IPS-20b (cell line): Measurements from ENCODE around the gene MGLL.

Source experiments
- H3K27ac ChIP-seq: one replicate; pipeline ENCODE4 v1.5.1; 2013; ENCODE audit warnings: low read length
- H3K27me3 ChIP-seq: 2 replicates; pipeline ENCODE4 v1.6.1; 2013; ENCODE audit warnings: mild to moderate bottlenecking, low read length, inconsistent platforms; ENCODE audit not compliant: insufficient read depth
- H3K36me3 ChIP-seq: 2 replicates; pipeline ENCODE4 v1.6.1; 2013; ENCODE audit warnings: low read depth, mild to moderate bottlenecking, inconsistent platforms, low read length, moderate library complexity; ENCODE audit not compliant: insufficient read depth
- H3K4me1 ChIP-seq: 2 replicates; pipeline ENCODE4 v1.6.1; 2013; ENCODE audit warnings: mild to moderate bottlenecking, control low read depth, inconsistent platforms, low read length, moderate library complexity; ENCODE audit not compliant: insufficient read depth
- H3K4me3 ChIP-seq: 2 replicates; pipeline ENCODE4 v1.5.1; 2013; ENCODE audit warnings: mild to moderate bottlenecking, low read length, inconsistent platforms
- H3K9ac ChIP-seq: 2 replicates; pipeline ENCODE4 v1.6.1; 2013; ENCODE audit warnings: low read depth, mild to moderate bottlenecking, inconsistent platforms, low read length, moderate library complexity
- H3K9me3 ChIP-seq: 2 replicates; pipeline ENCODE4 v1.6.1; 2013; ENCODE audit warnings: mild to moderate bottlenecking, low read depth, low read length, inconsistent platforms; ENCODE audit not compliant: insufficient read depth

The MGLL gene

GRCh38 chr3:127833281-127834032, 11.1 kb upstream of the MGLL start:
- Histone ChIP-seq H3K27ac (no peak overlapping the region), H3K4me3 (no peak overlapping the region), H3K4me1 (no peaks in the 10 kb centered on the region)

DNA sequence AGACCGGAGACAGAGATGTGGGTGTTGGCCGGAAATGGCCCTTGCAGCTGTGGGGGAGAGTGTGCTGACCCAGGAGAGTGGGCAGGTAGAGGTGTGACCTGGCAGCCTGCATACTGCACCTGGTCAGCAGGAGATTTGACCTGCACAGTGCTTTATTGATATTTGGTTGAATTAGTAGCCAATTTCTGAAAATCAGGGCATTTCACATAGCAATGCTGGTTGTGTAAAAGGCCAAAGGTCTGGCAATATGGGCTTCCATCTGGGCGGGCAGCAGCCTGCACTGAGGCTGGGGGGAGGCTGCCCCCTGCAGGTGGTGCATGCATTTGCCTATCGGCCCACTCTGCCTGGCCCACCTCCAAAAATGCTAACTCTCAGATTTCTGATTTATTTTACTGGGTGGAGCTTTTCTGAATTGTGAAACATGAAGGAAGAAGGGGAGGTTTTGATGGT, 9.4 kb upstream of the MGLL start:
- no peaks in the 10 kb centered on the region for H3K9me3 ChIP-seq
- no peaks in the 10 kb centered on the region for H3K4me1 ChIP-seq
- H3K27me3 ChIP-seq = no peaks in the 10 kb centered on the region
- H3K27ac ChIP-seq = no peak overlapping the region
- no peak overlapping the region for H3K4me3 ChIP-seq
- no peak overlapping the region for H3K9ac ChIP-seq
- H3K36me3 ChIP-seq = no peaks in the 10 kb centered on the region

More at GRCh38 chr3:127833281-127834032, 11.1 kb upstream of the MGLL start:
- Histone ChIP-seq H3K9ac (no peak overlapping the region), H3K27me3 (no peaks in the 10 kb centered on the region), H3K36me3 (no peaks in the 10 kb centered on the region), H3K9me3 (no peaks in the 10 kb centered on the region)

- Histone ChIP-seq H3K36me3 (no peaks in the 10 kb centered on the region), H3K9ac (no peak overlapping the region), H3K4me1 (no peaks in the 10 kb centered on the region), H3K27ac (no peak overlapping the region), H3K4me3 (no peak overlapping the region), H3K27me3 (peaks cover 3% of the 10 kb centered on the region), H3K9me3 (no peaks in the 10 kb centered on the region)
These were observed 7.2 kb upstream of the MGLL start for GRCh38 chr3:127829537-127829936.

DNA sequence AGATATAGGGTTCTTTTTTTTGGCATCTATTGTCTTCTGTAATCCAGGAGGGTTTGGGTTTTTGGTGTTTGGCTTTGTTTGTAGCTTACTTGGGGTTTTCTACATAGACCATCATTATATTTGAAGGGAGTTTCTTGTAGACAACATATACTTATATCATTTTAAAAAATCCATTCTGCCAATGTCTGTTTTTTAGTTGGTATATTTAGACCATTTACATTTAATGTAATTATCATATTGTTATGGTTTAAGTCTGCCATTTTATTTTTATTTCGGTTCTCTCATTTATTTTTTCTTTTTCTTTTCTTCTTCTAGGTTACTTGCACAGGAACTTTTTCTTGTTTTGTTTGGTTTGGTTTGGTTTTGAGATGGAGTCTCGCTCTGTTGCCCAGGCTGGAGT, 5.5 kb upstream of the MGLL start:
- no peak overlapping the region for H3K4me3 ChIP-seq
- H3K36me3 ChIP-seq = no peaks in the 10 kb centered on the region
- H3K27me3 ChIP-seq = peaks cover 19% of the 10 kb centered on the region
- no peaks in the 10 kb centered on the region for H3K4me1 ChIP-seq
- H3K9me3 ChIP-seq = no peaks in the 10 kb centered on the region
- H3K27ac ChIP-seq = no peak overlapping the region
- no peak overlapping the region for H3K9ac ChIP-seq

DNA sequence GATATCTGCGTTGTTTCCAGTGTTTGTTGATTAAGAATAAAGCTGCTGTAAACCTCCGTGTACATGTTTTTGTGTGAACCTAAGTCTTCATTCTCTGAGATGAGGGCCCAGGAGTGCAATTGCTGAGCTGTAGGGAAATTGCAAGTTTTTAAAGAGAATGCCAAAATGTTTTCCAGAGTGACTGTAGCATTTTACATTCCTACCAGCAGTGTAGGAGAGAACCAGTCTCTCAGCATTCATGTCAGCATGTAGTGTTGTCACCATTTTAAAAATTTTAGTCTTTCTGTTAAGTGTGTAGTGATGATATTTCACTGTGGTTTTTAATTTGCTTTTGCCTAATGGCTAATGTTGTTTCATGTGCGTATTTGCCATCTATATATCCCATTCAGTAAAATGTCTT, 3.4 kb upstream of the MGLL start:
- Histone ChIP-seq H3K9ac (no peak overlapping the region), H3K27me3 (peaks cover 39% of the 10 kb centered on the region), H3K36me3 (no peaks in the 10 kb centered on the region), H3K4me3 (no peak overlapping the region), H3K9me3 (no peaks in the 10 kb centered on the region), H3K4me1 (peaks cover 5% of the 10 kb centered on the region), H3K27ac (no peak overlapping the region)

DNA sequence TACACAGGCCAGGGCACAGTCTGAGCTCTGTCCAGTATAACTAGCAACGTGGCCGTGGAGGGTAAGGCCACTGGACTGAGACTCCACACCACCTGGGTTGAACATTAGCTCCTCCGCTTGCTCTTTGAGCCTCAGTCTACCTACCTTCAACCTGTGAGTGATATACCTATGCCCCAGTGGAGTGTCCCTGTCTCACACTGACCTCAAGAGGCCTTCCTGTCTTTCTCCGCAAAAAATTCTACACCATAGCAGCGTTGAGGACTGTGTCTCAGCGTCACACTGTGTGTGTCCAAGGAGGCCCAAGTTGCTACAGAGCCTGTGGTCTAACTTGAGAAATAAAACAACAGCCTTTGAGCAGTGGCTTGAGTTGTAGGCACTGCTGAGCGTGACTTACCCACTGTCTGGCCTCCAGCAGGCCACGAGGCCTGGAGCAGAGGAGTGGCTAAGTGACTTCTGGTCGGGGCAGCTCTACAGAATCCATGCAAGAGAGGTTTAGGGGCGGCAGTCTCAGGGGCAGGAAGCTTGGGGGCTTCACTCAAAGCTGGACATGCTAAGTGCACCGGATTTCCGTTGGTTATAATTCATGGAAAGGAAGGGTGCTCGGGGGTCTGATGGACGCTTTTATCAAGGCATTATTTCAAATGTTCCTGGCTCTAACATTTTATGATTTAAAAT, 2.0 kb upstream of the MGLL start:
- H3K4me1 ChIP-seq = peaks cover 9% of the 10 kb centered on the region
- H3K4me3 ChIP-seq = no peak overlapping the region
- H3K36me3 ChIP-seq = no peaks in the 10 kb centered on the region
- no peaks in the 10 kb centered on the region for H3K9me3 ChIP-seq
- H3K9ac ChIP-seq = no peak overlapping the region
- no peak overlapping the region for H3K27ac ChIP-seq
- H3K27me3 ChIP-seq = peaks cover 50% of the 10 kb centered on the region

GRCh38 chr3:127823426-127823857, 1.1 kb upstream of the MGLL start:
- H3K27me3 ChIP-seq = peaks cover 50% of the 10 kb centered on the region
- H3K36me3 ChIP-seq = no peaks in the 10 kb centered on the region
- peaks cover 9% of the 10 kb centered on the region for H3K4me1 ChIP-seq
- H3K9me3 ChIP-seq = no peaks in the 10 kb centered on the region
- no peak overlapping the region for H3K9ac ChIP-seq
- H3K4me3 ChIP-seq = peak overlapping the region; percentile 31
- no peak overlapping the region for H3K27ac ChIP-seq

- no peaks in the 10 kb centered on the region for H3K36me3 ChIP-seq
- peaks cover 9% of the 10 kb centered on the region for H3K4me1 ChIP-seq
- H3K9ac ChIP-seq = 0 out of 2 replicates have a peak overlapping the region, but pooled peaks have one; percentile 21
- peaks cover 50% of the 10 kb centered on the region for H3K27me3 ChIP-seq
- H3K9me3 ChIP-seq = no peaks in the 10 kb centered on the region
- H3K4me3 ChIP-seq = peak overlapping the region; percentile 84
- no peak overlapping the region for H3K27ac ChIP-seq
These were observed 539 bp upstream of the MGLL start for GRCh38 chr3:127822682-127823425.

DNA sequence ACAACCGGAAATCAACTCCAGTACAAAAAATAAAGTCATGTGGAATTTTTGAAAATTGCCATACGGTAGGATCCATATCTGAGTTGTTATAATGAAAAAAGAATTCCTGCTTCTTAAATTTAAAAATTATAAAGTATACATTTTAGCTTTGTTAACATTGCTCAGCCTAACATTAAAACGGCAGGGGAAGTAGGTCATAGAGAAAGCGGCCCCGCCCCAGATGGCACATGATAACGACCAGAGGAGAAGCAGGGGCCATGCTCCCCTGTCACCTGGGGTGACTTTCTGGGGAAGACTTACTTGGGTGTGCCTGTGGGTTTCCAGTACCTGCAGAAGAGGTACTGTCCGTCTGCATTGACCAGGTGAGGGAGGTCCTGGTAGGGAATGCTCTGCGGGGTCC, 921 bp downstream of the MGLL start:
- Histone ChIP-seq H3K27ac (no peak overlapping the region), H3K27me3 (peaks cover 50% of the 10 kb centered on the region), H3K9ac (no peak overlapping the region), H3K4me1 (peaks cover 9% of the 10 kb centered on the region), H3K36me3 (no peaks in the 10 kb centered on the region), H3K9me3 (no peaks in the 10 kb centered on the region), H3K4me3 (no peak overlapping the region)

DNA sequence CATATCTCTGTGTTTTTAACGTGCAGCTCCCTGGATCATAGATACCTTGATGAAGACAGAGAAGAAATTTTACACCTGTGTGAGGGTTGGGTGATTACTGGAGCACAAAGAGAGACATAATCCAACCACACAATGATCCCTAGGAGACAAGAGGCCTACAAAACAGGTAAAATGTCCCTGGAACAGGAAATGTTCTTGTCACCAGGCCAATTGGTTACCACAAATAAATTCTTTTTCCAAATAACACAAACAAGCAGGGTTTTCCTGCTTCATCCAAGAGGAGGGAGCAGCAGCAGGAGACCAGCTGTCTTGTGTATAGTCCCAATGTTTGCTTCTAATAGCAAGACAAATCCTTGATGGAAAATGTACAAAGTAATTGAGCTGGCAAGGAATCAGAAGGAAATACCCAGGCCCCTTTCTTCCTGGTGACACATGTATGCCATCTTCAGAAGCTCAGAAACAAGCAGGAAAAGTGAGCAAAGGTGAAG, 1.4 kb downstream of the MGLL start:
- Histone ChIP-seq H3K27me3 (peaks cover 50% of the 10 kb centered on the region), H3K4me3 (no peak overlapping the region), H3K9me3 (no peaks in the 10 kb centered on the region), H3K4me1 (peaks cover 9% of the 10 kb centered on the region), H3K36me3 (no peaks in the 10 kb centered on the region), H3K9ac (no peak overlapping the region), H3K27ac (no peak overlapping the region)

GRCh38 chr3:127820221-127820825, 2.0 kb downstream of the MGLL start:
- peaks cover 9% of the 10 kb centered on the region for H3K4me1 ChIP-seq
- H3K9me3 ChIP-seq = no peaks in the 10 kb centered on the region
- H3K27ac ChIP-seq = no peak overlapping the region
- H3K4me3 ChIP-seq = no peak overlapping the region
- no peak overlapping the region for H3K9ac ChIP-seq
- no peaks in the 10 kb centered on the region for H3K36me3 ChIP-seq
- H3K27me3 ChIP-seq = peaks cover 50% of the 10 kb centered on the region
